NCI-H2029 treated with DMSO at 0.1 percent for 48 hours (cell line): ENCODE results near the gene FLAD1.

Source experiments
- DNase-seq: peaks from one replicate; lab custom pipeline; 2025; lab: John Stamatoyannopoulos, UW

The FLAD1 gene

DNA sequence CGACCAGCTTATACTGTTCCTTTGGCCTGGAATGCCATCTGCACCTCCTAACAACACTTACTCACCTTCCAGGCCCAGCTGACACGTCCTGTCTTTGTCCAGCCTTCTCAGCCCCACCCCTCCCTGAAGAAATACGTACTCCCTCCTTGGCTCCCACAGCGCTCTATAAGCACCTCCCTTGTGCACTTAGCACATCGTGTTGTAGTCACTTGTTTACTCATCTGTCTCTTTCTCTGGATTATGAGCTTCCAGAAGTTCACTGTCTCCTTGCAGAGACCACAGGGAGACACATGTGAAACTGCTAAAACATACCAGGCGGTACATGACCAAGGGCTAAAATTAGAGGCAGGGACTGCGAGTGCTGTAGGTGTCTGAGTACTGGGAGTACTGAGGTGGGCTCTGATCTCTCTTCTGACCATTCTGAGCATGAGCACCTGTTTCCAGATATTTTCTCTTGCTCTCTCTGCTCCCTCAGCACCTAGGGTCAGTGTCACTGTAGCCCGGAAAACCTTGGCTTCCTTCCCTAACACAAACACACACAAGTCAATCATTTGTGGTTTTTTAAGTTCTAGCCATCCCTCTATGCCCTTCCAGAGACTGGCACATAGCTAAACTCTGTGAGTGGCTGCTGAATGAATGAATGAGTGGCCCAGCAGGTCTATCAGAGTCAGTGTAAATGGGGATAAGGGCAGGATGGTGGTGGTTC, 55.6 kb downstream of the FLAD1 start:
- DNase-seq = no peak

DNA sequence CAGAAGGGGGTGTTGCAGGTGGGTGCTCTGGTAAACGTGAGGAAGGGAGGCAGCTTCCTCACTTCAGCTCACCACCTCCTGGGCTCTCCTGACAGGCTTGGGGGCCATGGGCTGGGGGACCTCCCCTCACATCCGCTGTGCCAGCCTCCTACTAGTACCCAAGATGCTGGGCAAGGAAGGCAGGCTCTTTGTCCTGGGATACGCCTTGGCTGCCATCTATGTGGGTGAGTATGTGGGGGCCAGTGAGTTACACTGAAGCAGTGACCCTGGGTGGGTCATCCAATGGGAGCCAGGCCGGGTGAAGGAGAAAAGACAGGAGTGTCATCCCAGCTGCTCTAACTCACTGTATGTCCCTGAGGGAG, 56.1 kb downstream of the FLAD1 start:
- DNase-seq = no peak

DNA sequence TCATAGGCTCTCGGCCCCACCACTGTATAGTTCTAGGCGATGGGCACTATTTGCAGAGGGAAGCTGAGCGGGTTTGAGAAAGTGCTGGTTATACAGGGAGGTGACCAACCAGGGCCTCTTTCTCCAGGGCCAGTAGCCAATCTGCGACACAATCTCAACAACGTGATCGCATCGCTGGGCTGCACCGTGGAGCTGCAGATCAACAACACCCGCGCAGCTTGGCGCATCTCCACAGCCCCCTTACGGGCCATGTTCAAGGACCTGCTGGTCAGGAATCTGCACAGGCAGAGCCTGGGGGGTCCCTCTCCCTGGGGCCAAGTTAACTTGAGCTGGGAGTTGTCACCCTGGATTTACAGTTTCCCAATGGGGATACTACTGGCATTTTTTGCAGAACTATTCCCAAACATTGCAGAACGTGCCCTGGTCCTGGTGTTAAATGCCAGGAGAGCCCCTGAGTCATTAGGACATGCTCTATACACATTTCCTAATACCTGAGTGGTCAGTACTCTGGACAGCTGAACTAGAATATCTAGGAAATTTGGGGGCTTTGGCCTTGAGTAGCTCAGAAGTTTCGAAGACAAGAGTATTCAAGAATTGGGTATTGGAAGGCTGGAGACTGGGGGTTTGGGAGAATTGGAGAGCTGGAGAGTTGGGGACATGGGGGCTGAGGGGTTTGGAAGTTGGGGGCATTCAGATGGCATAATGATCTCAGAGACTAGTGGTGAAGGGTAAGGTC, 57.4 kb downstream of the FLAD1 start:
- DNase-seq = no peak
